ENCODE data around the gene TRIM66. TPM values are rescaled to one million over a fixed set of nuclear protein-coding genes. Genes with fewer than 3 reads are reported as not detected.

Gene TRIM66
- total RNA-seq, 1 experiment from 2014 or later, result 14.0 TPM

GRCh38 chr11:8636127-8636526, 46.3 kb downstream of the TRIM66 start:
- CTCF ChIA-PET, result no interaction called here
- no peak overlapping the region for H3K27ac Mint-ChIP-seq (ENCODE audit: unreplicated experiment)
- H3K4me1 Mint-ChIP-seq (ENCODE audit: low read depth, unreplicated experiment), result no peaks in the 10 kb centered on the region
- H3K27me3 Mint-ChIP-seq (ENCODE audit: unreplicated experiment), result no peaks in the 10 kb centered on the region
- H3K36me3 Mint-ChIP-seq (ENCODE audit: insufficient read depth, unreplicated experiment), result no peaks in the 10 kb centered on the region
- H3K4me3 Mint-ChIP-seq (ENCODE audit: low read depth, unreplicated experiment), result no peak overlapping the region
- no TSS peak for BruUV-seq (replicated peaks)
- intact Hi-C loops (cut with micrococcal nuclease; ENCODE audit: unreplicated experiment), result no loop called here
- TF ChIP-seq CTCF (IDR thresholded peaks at IDR 0.05; ENCODE audit: unreplicated experiment), result no peak
- H3K9me3 Mint-ChIP-seq (ENCODE audit: low read depth, unreplicated experiment), result no peaks in the 10 kb centered on the region
- no peak for DNase-seq

DNA sequence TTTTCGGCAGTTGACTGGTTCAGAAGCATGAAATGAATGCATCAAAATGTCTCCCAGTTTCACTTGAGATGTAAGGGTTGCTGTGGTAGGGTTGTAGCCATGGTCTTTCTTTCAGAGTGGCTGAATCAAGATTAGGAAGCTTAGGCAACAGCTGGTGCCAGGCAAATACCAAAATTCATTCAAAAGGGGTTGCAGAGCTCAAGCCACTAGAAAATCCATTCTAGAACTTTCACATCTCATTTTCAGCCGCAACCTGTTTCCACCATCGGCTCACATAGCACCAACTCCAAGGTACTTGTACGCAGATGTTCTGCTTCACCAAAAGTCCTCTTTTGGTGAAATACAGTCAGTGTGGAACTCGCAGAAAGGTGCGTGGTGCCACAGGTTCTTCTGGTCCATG, 48.0 kb downstream of the TRIM66 start:
- DNase-seq, result no peak
- no peak overlapping the region for H3K4me3 Mint-ChIP-seq (ENCODE audit: low read depth, unreplicated experiment)
- H3K4me1 Mint-ChIP-seq (ENCODE audit: low read depth, unreplicated experiment), result no peaks in the 10 kb centered on the region
- H3K27me3 Mint-ChIP-seq (ENCODE audit: unreplicated experiment), result no peaks in the 10 kb centered on the region
- H3K9me3 Mint-ChIP-seq (ENCODE audit: low read depth, unreplicated experiment), result no peaks in the 10 kb centered on the region
- intact Hi-C loops (cut with micrococcal nuclease; ENCODE audit: unreplicated experiment), result no loop called here
- H3K36me3 Mint-ChIP-seq (ENCODE audit: insufficient read depth, unreplicated experiment), result no peaks in the 10 kb centered on the region
- no TSS peak for BruUV-seq (replicated peaks)
- CTCF ChIA-PET, result no interaction called here
- H3K27ac Mint-ChIP-seq (ENCODE audit: unreplicated experiment), result no peak overlapping the region
- TF ChIP-seq CTCF (IDR thresholded peaks at IDR 0.05; ENCODE audit: unreplicated experiment), result no peak

GRCh38 chr11:8631395-8632118, 50.9 kb downstream of the TRIM66 start:
- H3K36me3 Mint-ChIP-seq (ENCODE audit: insufficient read depth, unreplicated experiment), result no peaks in the 10 kb centered on the region
- DNase-seq, result no peak
- H3K4me1 Mint-ChIP-seq (ENCODE audit: low read depth, unreplicated experiment), result no peaks in the 10 kb centered on the region
- intact Hi-C loops (cut with micrococcal nuclease; ENCODE audit: unreplicated experiment), result no loop called here
- no TSS peak for BruUV-seq (replicated peaks)
- TF ChIP-seq CTCF (IDR thresholded peaks at IDR 0.05; ENCODE audit: unreplicated experiment), result no peak
- H3K27me3 Mint-ChIP-seq (ENCODE audit: unreplicated experiment), result no peaks in the 10 kb centered on the region
- CTCF ChIA-PET, result no interaction called here
- no peak overlapping the region for H3K4me3 Mint-ChIP-seq (ENCODE audit: low read depth, unreplicated experiment)
- no peaks in the 10 kb centered on the region for H3K9me3 Mint-ChIP-seq (ENCODE audit: low read depth, unreplicated experiment)
- no peak overlapping the region for H3K27ac Mint-ChIP-seq (ENCODE audit: unreplicated experiment)

DNA sequence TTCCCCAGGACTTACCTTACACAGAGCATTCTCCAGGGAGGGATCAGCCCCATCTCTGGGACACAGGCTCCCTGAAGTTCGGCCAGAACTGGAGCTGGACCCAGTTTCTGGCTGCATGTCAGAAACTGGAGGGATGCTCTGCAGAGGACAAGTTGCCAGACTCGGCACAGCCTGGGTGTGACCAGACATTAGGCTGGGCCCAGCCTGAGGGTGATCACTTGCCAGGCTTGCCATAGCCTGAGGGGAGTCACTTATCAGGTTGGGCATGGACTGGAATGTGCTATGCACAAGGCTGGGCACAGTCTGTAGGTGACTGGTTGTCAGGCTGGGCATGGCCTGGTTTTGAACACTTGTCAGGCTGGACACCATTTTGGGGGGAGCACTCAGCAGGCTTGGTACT, 57.8 kb downstream of the TRIM66 start:
- DNase-seq, result no peak
- Mint-ChIP-seq H3K9me3 (ENCODE audit: low read depth, unreplicated experiment) (no peaks in the 10 kb centered on the region), H3K36me3 (ENCODE audit: insufficient read depth, unreplicated experiment) (no peaks in the 10 kb centered on the region), H3K4me1 (ENCODE audit: low read depth, unreplicated experiment) (no peaks in the 10 kb centered on the region), H3K27ac (ENCODE audit: unreplicated experiment) (no peak overlapping the region), H3K4me3 (ENCODE audit: low read depth, unreplicated experiment) (no peak overlapping the region), H3K27me3 (ENCODE audit: unreplicated experiment) (no peaks in the 10 kb centered on the region)
- intact Hi-C loops (cut with micrococcal nuclease; ENCODE audit: unreplicated experiment), result no loop called here
- BruUV-seq (replicated peaks), result no TSS peak
- TF ChIP-seq CTCF (IDR thresholded peaks at IDR 0.05; ENCODE audit: unreplicated experiment), result no peak
- CTCF ChIA-PET, result no interaction called here

All from Calu3 (cell line).